HepG2 (cell line): Measurements from ENCODE around the gene STN1. TPM values are rescaled to one million over a fixed set of nuclear protein-coding genes. Genes with fewer than 3 reads are reported as not detected.

Experiments
- AHR ChIP-seq: IDR thresholded peaks from 2 replicates; pipeline ENCODE4 v1.6.1; 2018; ENCODE audit warnings: missing genetic modification reagents, missing compliant biosample characterization
- ARNT ChIP-seq: fragments of 450-650 bp; IDR thresholded peaks from 2 replicates; pipeline ENCODE4 v1.6.1; 2017
- ATF1 ChIP-seq: IDR thresholded peaks from 2 replicates; pipeline ENCODE4 v1.6.1; 2016; ENCODE audit warnings: mild to moderate bottlenecking, control low read depth
- BRD4 ChIP-seq: sonication (generic); formaldehyde crosslinking; IDR thresholded peaks from 2 replicates; pipeline ENCODE4 v1.4.0; 2020; ENCODE audit warnings: missing genetic modification reagents
- BRF2 ChIP-seq: sonication (generic); formaldehyde crosslinking; IDR thresholded peaks from 2 replicates; pipeline ENCODE4 v1.8.1; 2022; ENCODE audit warnings: mild to moderate bottlenecking, missing genetic modification reagents
- EEA1 ChIP-seq: sonication (generic); formaldehyde crosslinking; IDR thresholded peaks from 2 replicates; pipeline ENCODE4 v1.5.1; 2020; ENCODE audit warnings: mild to moderate bottlenecking, missing genetic modification reagents, borderline replicate concordance
- FOSL2 ChIP-seq: sonication (generic); formaldehyde crosslinking; IDR thresholded peaks from 2 replicates; pipeline ENCODE4 v1.4.0; 2020; ENCODE audit warnings: missing genetic modification reagents
- GPN1 ChIP-seq: sonication (generic); formaldehyde crosslinking; IDR thresholded peaks from 2 replicates; pipeline ENCODE4 v1.5.1; 2020; ENCODE audit warnings: missing genetic modification reagents, borderline replicate concordance
- IRX3 ChIP-seq: sonication (generic); formaldehyde crosslinking; IDR thresholded peaks from 2 replicates; pipeline ENCODE4 v1.8.1; 2023; ENCODE audit warnings: mild to moderate bottlenecking, low read depth, missing genetic modification reagents, borderline replicate concordance
- KDM1A ChIP-seq: IDR thresholded peaks from 2 replicates; pipeline ENCODE4 v1.6.1; 2016; ENCODE audit warnings: missing compliant biosample characterization
- KDM6A ChIP-seq: IDR thresholded peaks from 2 replicates; pipeline ENCODE4 v1.6.1; 2016; ENCODE audit warnings: low read depth
- LCORL ChIP-seq, 2 experiments: fragments of 450-650 bp in 1 of 2; sonication (generic) in 1 of 2; formaldehyde crosslinking in 1 of 2; IDR thresholded peaks; 2 replicates each; pipeline versions ENCODE4 v1.5.0 to v1.6.1; 2017 to 2020; ENCODE audit warnings: antibody characterized with exemption in 1 of 2, missing genetic modification reagents in 1 of 2
- POLR2G ChIP-seq: fragments of 200-400 bp; formaldehyde crosslinking; IDR thresholded peaks from 2 replicates; pipeline ENCODE4 v1.6.1; 2018; ENCODE audit warnings: mild to moderate bottlenecking, low read depth, low read length, moderate library complexity
- PRDM4 ChIP-seq: sonication (generic); formaldehyde crosslinking; IDR thresholded peaks from 2 replicates; pipeline ENCODE4 v1.9.0; 2021; ENCODE audit warnings: missing genetic modification reagents, borderline replicate concordance
- RBAK ChIP-seq: sonication (generic); formaldehyde crosslinking; IDR thresholded peaks from 2 replicates; pipeline ENCODE4 v1.5.1; 2020; ENCODE audit warnings: mild to moderate bottlenecking, missing genetic modification reagents
- TARDBP ChIP-seq: sonication (generic); formaldehyde crosslinking; IDR thresholded peaks from 2 replicates; pipeline ENCODE4 v1.8.0; 2022; ENCODE audit warnings: mild to moderate bottlenecking, missing genetic modification reagents
- UBTF ChIP-seq: sonication (generic); formaldehyde crosslinking; IDR thresholded peaks from 2 replicates; pipeline ENCODE4 v1.4.0; 2020; ENCODE audit warnings: mild to moderate bottlenecking, missing genetic modification reagents
- ZHX1 ChIP-seq: sonication (generic); formaldehyde crosslinking; IDR thresholded peaks from 2 replicates; pipeline ENCODE4 v1.8.1; 2022; ENCODE audit warnings: low read depth, mild to moderate bottlenecking, missing genetic modification reagents
- ZNF3 ChIP-seq: IDR thresholded peaks from 2 replicates; pipeline ENCODE4 v1.7.0; 2017; ENCODE audit warnings: inconsistent platforms
- ZNF562 ChIP-seq: sonication (generic); formaldehyde crosslinking; IDR thresholded peaks from 2 replicates; pipeline ENCODE4 v1.8.0; 2022; ENCODE audit warnings: missing genetic modification reagents, borderline replicate concordance
- ZZZ3 ChIP-seq: sonication (generic); formaldehyde crosslinking; IDR thresholded peaks from 2 replicates; pipeline ENCODE4 v1.4.0; 2020; ENCODE audit warnings: missing genetic modification reagents, mild to moderate bottlenecking, borderline replicate concordance
- polyA plus RNA-seq, 8 experiments: library from polyadenylated mRNA; depleted of rRNA in 3 of 8; stranded (reverse) in 7 of 8; unstranded in 1 of 8; fragments of >200 nt; fragmentation: Illumina TruSeq in 4 of 8; extraction: Trizol in 4 of 8; gene quantifications; 2 replicates each; pipeline versions ENCODE4 v1.2.1 to v1.2.3, GENCODE V29; 2011 to 2016; ENCODE audit warnings: low read depth in 4 of 8, missing spikeins in 1 of 8, mixed read lengths in 1 of 8; ENCODE audit not compliant: insufficient read depth in 1 of 8
- total RNA-seq, 5 experiments: library from RNA; depleted of rRNA; stranded (reverse); fragments of >200 nt; fragmentation: Illumina TruSeq; extraction: Trizol; gene quantifications; 2 replicates each; pipeline ENCODE4 v1.2.3, GENCODE V29; 2016; ENCODE audit warnings: low read depth in 1 of 5

Gene STN1
- total and polyA plus RNA-seq, 2 of the 13 experiments (the other 11 are each of a cell fraction or from before 2014, with no cell fraction given), result 17.6 to 22.7 TPM

GRCh38 chr10:103855852-103856796 is 61.9 kb downstream of the STN1 start (continued):
- TF ChIP-seq FOSL2 (peak; percentile 82), RBAK (peak; percentile 72; the same call in 1 of the 2 replicates), POLR2G (peak; percentile 26; the same call in 1 of the 2 replicates), ZNF562 (no peak), KDM6A (no peak), EEA1 (CRISPR knock-in tag) (no peak), PRDM4 (CRISPR knock-in tag) (no peak), GPN1 (CRISPR knock-in tag) (no peak), ZHX1 (CRISPR knock-in tag) (peak; percentile 85), UBTF (CRISPR knock-in tag) (peak; percentile 64), ARNT (no peak), ZZZ3 (CRISPR knock-in tag) (no peak), TARDBP (peak; percentile 29), ZNF3 (CRISPR knock-in tag) (no peak), ATF1 (no peak), IRX3 (CRISPR knock-in tag) (no peak), BRF2 (CRISPR knock-in tag) (no peak), KDM1A (CRISPR knock-in tag) (peak; percentile 54; the same call in 1 of the 2 replicates), AHR (CRISPR knock-in tag) (no peak), BRD4 (CRISPR knock-in tag) (no peak), LCORL (IDR thresholded peaks at IDR 0.05) (peak; percentile 37; the same call in 1 of the 2 replicates), LCORL (CRISPR knock-in tag; IDR thresholded peaks at IDR 0.05) (peak; percentile 78)
